Measurements from ENCODE around the gene U2AF1L4. TPM values are rescaled to one million over a fixed set of nuclear protein-coding genes. Genes with fewer than 3 reads are reported as not detected.
A peak's percentile ranks its signal among the peaks of the same experiment; 100 is the strongest.

Gene U2AF1L4
- total and polyA plus RNA-seq, 10 of the 15 experiments (the other 5 are each of a cell fraction or from before 2014, with no cell fraction given), result 7.9 to 21.6 (median 15.1) TPM

DNA sequence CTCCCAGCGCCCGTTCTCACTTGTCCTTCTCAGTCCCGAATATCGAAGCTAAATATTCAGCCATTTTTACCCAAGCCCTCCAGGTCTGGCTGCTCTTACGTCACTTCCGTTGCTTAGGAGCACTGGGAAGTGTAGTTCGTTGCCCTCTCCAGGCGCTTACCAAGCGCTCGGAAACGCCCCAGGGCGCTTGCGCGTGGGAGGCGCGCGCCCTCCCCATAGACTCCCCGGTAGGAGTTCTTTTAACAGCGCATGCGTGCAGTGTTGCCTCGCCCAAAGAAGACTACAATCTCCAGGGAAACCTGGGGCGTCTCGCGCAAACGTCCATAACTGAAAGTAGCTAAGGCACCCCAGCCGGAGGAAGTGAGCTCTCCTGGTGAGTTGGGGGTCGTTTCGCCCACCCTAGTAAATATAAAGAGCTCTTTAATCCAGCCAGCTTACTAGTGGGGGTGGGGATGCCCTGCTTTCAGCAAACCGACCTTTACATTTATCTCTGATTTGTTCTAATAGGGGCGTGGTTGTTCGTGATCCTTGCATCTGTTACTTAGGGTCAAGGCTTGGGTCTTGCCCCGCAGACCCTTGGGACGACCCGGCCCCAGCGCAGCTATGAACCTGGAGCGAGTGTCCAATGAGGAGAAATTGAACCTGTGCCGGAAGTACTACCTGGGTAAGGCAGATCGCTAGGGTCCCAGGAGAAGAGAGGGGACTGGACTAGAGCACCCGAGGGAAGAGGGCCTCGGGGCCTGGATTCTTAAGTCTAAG, at the start of gene U2AF1L4, which contains the start of gene PSENEN (continued):
- TF ChIP-seq, protein P1, sequence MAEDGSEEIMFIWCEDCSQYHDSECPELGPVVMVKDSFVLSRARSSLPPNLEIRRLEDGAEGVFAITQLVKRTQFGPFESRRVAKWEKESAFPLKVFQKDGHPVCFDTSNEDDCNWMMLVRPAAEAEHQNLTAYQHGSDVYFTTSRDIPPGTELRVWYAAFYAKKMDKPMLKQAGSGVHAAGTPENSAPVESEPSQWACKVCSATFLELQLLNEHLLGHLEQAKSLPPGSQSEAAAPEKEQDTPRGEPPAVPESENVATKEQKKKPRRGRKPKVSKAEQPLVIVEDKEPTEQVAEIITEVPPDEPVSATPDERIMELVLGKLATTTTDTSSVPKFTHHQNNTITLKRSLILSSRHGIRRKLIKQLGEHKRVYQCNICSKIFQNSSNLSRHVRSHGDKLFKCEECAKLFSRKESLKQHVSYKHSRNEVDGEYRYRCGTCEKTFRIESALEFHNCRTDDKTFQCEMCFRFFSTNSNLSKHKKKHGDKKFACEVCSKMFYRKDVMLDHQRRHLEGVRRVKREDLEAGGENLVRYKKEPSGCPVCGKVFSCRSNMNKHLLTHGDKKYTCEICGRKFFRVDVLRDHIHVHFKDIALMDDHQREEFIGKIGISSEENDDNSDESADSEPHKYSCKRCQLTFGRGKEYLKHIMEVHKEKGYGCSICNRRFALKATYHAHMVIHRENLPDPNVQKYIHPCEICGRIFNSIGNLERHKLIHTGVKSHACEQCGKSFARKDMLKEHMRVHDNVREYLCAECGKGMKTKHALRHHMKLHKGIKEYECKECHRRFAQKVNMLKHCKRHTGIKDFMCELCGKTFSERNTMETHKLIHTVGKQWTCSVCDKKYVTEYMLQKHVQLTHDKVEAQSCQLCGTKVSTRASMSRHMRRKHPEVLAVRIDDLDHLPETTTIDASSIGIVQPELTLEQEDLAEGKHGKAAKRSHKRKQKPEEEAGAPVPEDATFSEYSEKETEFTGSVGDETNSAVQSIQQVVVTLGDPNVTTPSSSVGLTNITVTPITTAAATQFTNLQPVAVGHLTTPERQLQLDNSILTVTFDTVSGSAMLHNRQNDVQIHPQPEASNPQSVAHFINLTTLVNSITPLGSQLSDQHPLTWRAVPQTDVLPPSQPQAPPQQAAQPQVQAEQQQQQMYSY (CRISPR knock-in tag; IDR thresholded peaks at IDR 0.05), result no peak
- no peak for TF ChIP-seq SMC3 (IDR thresholded peaks at IDR 0.05; ENCODE audit: borderline replicate concordance, low read length)
- TF ChIP-seq BRCA1 (IDR thresholded peaks at IDR 0.05; ENCODE audit: low read depth, low read length), result no peak
- no peak for TF ChIP-seq RUNX3 (IDR thresholded peaks at IDR 0.05; ENCODE audit: low read length)
- TF ChIP-seq HDGF (IDR thresholded peaks at IDR 0.05), result no peak
- TF ChIP-seq ZNF217 (IDR thresholded peaks at IDR 0.05), result no peak
- TF ChIP-seq, protein P2, sequence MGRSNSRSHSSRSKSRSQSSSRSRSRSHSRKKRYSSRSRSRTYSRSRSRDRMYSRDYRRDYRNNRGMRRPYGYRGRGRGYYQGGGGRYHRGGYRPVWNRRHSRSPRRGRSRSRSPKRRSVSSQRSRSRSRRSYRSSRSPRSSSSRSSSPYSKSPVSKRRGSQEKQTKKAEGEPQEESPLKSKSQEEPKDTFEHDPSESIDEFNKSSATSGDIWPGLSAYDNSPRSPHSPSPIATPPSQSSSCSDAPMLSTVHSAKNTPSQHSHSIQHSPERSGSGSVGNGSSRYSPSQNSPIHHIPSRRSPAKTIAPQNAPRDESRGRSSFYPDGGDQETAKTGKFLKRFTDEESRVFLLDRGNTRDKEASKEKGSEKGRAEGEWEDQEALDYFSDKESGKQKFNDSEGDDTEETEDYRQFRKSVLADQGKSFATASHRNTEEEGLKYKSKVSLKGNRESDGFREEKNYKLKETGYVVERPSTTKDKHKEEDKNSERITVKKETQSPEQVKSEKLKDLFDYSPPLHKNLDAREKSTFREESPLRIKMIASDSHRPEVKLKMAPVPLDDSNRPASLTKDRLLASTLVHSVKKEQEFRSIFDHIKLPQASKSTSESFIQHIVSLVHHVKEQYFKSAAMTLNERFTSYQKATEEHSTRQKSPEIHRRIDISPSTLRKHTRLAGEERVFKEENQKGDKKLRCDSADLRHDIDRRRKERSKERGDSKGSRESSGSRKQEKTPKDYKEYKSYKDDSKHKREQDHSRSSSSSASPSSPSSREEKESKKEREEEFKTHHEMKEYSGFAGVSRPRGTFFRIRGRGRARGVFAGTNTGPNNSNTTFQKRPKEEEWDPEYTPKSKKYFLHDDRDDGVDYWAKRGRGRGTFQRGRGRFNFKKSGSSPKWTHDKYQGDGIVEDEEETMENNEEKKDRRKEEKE (IDR thresholded peaks at IDR 0.05), result no peak
- TF ChIP-seq PML (IDR thresholded peaks at IDR 0.05; ENCODE audit: low read length), result no peak
- no peak for TF ChIP-seq FOS (IDR thresholded peaks at IDR 0.05; ENCODE audit: borderline replicate concordance, extremely low read depth, insufficient read length)
- TF ChIP-seq, protein P3, sequence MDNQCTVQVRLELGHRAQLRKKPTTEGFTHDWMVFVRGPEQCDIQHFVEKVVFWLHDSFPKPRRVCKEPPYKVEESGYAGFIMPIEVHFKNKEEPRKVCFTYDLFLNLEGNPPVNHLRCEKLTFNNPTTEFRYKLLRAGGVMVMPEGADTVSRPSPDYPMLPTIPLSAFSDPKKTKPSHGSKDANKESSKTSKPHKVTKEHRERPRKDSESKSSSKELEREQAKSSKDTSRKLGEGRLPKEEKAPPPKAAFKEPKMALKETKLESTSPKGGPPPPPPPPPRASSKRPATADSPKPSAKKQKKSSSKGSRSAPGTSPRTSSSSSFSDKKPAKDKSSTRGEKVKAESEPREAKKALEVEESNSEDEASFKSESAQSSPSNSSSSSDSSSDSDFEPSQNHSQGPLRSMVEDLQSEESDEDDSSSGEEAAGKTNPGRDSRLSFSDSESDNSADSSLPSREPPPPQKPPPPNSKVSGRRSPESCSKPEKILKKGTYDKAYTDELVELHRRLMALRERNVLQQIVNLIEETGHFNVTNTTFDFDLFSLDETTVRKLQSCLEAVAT (IDR thresholded peaks at IDR 0.05), result 0 out of 2 replicates have a peak, but pooled peaks have one; percentile 1
- no peak for TF ChIP-seq HDAC6 (IDR thresholded peaks at IDR 0.05; ENCODE audit: unreplicated experiment)
- no peak for TF ChIP-seq ZBED1 (IDR thresholded peaks at IDR 0.05; ENCODE audit: borderline replicate concordance)
- TF ChIP-seq TBL1XR1 (IDR thresholded peaks at IDR 0.05; ENCODE audit: low read depth, low read length), result 0 out of 2 replicates have a peak, but pooled peaks have one; percentile 30
- no peak for TF ChIP-seq DPF2 (IDR thresholded peaks at IDR 0.05)
- no peak for TF ChIP-seq SRF (IDR thresholded peaks at IDR 0.05; ENCODE audit: low read depth in 2 of 2, low read length in 2 of 2)
- no peak for TF ChIP-seq MYB (IDR thresholded peaks at IDR 0.05; ENCODE audit: borderline replicate concordance, low read depth, low read length)
- TF ChIP-seq, protein P4, sequence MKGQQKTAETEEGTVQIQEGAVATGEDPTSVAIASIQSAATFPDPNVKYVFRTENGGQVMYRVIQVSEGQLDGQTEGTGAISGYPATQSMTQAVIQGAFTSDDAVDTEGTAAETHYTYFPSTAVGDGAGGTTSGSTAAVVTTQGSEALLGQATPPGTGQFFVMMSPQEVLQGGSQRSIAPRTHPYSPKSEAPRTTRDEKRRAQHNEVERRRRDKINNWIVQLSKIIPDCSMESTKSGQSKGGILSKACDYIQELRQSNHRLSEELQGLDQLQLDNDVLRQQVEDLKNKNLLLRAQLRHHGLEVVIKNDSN (IDR thresholded peaks at IDR 0.05; ENCODE audit: borderline replicate concordance, extremely low read length, insufficient read depth, low read depth, low read length), result no peak
- TF ChIP-seq GABPA (IDR thresholded peaks at IDR 0.05; ENCODE audit: low read depth), result peak; percentile 93
- TF ChIP-seq HDAC2 (IDR thresholded peaks at IDR 0.05), result no peak
- TF ChIP-seq CBX3 (IDR thresholded peaks at IDR 0.05; ENCODE audit: borderline replicate concordance, low read depth), result no peak
- TF ChIP-seq, protein P5, sequence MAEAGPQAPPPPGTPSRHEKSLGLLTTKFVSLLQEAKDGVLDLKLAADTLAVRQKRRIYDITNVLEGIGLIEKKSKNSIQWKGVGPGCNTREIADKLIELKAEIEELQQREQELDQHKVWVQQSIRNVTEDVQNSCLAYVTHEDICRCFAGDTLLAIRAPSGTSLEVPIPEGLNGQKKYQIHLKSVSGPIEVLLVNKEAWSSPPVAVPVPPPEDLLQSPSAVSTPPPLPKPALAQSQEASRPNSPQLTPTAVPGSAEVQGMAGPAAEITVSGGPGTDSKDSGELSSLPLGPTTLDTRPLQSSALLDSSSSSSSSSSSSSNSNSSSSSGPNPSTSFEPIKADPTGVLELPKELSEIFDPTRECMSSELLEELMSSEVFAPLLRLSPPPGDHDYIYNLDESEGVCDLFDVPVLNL (IDR thresholded peaks at IDR 0.05; ENCODE audit: low read depth, low read length), result no peak

All from GM12878 (cell line).